Thyroid gland (tissue), 4 donors: ENCODE measurements around the gene LRCH1.

Experiments used
- CTCF ChIP-seq, 6 experiments: fragments of 200-600 bp in 3 of 6; fragments of 450-650 bp in 3 of 6; sonication (generic) in 3 of 6; IDR thresholded peaks; one replicate each; pipeline ENCODE4 v1.5.1; 2016 to 2019; ENCODE audit warnings: antibody characterized with exemption in 6 of 6, mild to moderate bottlenecking in 2 of 6, inconsistent platforms in 1 of 6, moderate library complexity in 1 of 6
- POLR2A ChIP-seq, 2 donors: fragments of 450-650 bp; IDR thresholded peaks; one replicate each; pipeline ENCODE4 v1.6.1; 2017; ENCODE audit warnings: antibody characterized with exemption in 2 of 2, mild to moderate bottlenecking in 2 of 2, moderate library complexity in 1 of 2

- TF ChIP-seq CTCF (IDR thresholded peaks at IDR 0.05): no peak
- no peak for TF ChIP-seq POLR2A (IDR thresholded peaks at IDR 0.05)
Measured at GRCh38 chr13:46739447-46740098, 186.6 kb downstream of the LRCH1 start.
